Esophagus squamous epithelium (tissue), 5 donors: ENCODE data around the gene ESR2. TPM values are rescaled to one million over a fixed set of nuclear protein-coding genes. Genes with fewer than 3 reads are reported as not detected.
A peak's percentile ranks its signal among the peaks of the same experiment; 100 is the strongest.

Source experiments
- DNase-seq: peaks from one replicate; lab custom pipeline; 2025; lab: John Stamatoyannopoulos, UW
- H3K27ac ChIP-seq, 4 donors: fragments of 200-600 bp; sonication (generic); one replicate each; pipeline ENCODE4 v1.5.1; 2016 to 2019; ENCODE audit warnings: mild to moderate bottlenecking in 1 of 4
- H3K27me3 ChIP-seq, 4 donors: fragments of 200-600 bp; sonication (generic); 1 replicate in 3 of 4; 2 replicates in 1 of 4; pipeline versions ENCODE4 v1.5.1 to v1.6.0; 2017 to 2021; ENCODE audit warnings: antibody characterized with exemption in 1 of 4
- H3K36me3 ChIP-seq, 3 donors: fragments of 200-600 bp; sonication (generic); one replicate each; pipeline ENCODE4 v1.5.1; 2016 to 2019
- H3K4me1 ChIP-seq, 3 donors: fragments of 200-600 bp; sonication (generic); one replicate each; pipeline ENCODE4 v1.5.1; 2017 to 2019
- H3K4me3 ChIP-seq, 4 donors: fragments of 200-600 bp; sonication (generic); 1 replicate in 3 of 4; 2 replicates in 1 of 4; pipeline ENCODE4 v1.5.1; 2016 to 2019; ENCODE audit warnings: mild to moderate bottlenecking in 2 of 4, moderate library complexity in 1 of 4
- H3K9me3 ChIP-seq, 3 donors: fragments of 200-600 bp; sonication (generic); one replicate each; pipeline ENCODE4 v1.5.1; 2016 to 2019
- CTCF ChIP-seq, 6 experiments: fragments of 450-650 bp in 4 of 6; fragments of 200-600 bp in 2 of 6; sonication (generic) in 2 of 6; IDR thresholded peaks; one replicate each; pipeline ENCODE4 v1.5.1; 2016 to 2019; ENCODE audit warnings: antibody characterized with exemption in 6 of 6, mild to moderate bottlenecking in 4 of 6, moderate library complexity in 4 of 6
- POLR2A ChIP-seq, 4 donors: fragments of 450-650 bp; IDR thresholded peaks; one replicate each; pipeline ENCODE4 v1.6.1; 2017; ENCODE audit warnings: antibody characterized with exemption in 4 of 4, mild to moderate bottlenecking in 4 of 4, moderate library complexity in 3 of 4
- WGBS, 2 donors: methylation state at CpG; one replicate each; pipeline ENCODE4 v1.1.5; 2018; 5-methylcytosine and 5-hydroxymethylcytosine counted together
- intact Hi-C: fragments of 100-400 bp; cut with DNase I; formaldehyde crosslinking; loops from one replicate; pipeline ENCODE4 v1.15.0; 2022
- total RNA-seq, 4 donors: library from RNA; depleted of rRNA; stranded (reverse); fragments of >200 nt; gene quantifications; one replicate each; pipeline ENCODE4 v1.1.0, GENCODE V29; 2016
- donor health status: DM: yes; HTN: yes; CAD: no.

The ESR2 gene
- total RNA-seq, 4 donors from 2014 or later, result 0.29 to 2.7 (median 0.31) TPM; not detected in 1

DNA sequence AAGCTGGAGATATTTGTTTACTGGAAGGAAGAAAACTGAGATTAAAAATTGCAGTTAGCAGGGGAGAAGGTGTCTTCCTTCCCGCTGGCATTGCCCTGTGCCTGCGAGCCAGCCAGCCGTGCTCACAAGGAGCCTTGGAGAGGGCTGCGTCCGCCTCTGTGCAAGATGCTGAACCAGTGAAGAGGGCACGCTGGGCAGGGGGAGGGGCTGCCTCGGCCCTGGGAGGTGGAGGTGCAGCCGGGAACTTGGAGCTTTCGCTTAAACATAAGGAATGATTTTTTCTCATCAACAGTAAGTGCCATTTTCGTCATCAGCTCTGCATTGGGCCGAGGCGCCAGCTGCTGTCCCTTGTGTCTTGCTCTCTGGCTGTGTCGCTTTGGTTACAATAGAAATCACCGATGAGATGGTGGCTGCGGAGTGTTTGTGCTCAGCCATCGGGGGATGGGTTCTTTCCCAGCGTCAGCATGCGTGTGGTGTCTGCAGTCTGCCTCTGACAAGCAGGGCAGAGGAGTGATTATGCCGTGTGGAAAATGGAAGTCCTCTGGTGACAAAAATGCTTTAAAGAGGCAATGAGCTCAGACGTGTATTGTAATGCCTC lies 97.3 kb downstream of the ESR2 start:
- intact Hi-C loops, result no loop called here
- DNase-seq, result no peak
- TF ChIP-seq CTCF (IDR thresholded peaks at IDR 0.05) (no peak), POLR2A (IDR thresholded peaks at IDR 0.05) (no peak)
- Histone ChIP-seq H3K36me3 (peaks cover 0 to 72% (median 0%) of the 10 kb centered on the region in 3 donors), H3K4me3 (peak overlapping the region in 3 of 4 donors; percentile 24 to 44 (median 24)), H3K4me1 (peaks cover 6 to 47% (median 15%) of the 10 kb centered on the region in 3 donors), H3K9me3 (no peaks in the 10 kb centered on the region), H3K27me3 (no peaks in the 10 kb centered on the region), H3K27ac (peak overlapping the region in 1 of 4 donors; percentile 23)
- WGBS, 2 donors, result 56 to 61% methylated on average over 16 to 20 of the region's 20 CpGs

DNA sequence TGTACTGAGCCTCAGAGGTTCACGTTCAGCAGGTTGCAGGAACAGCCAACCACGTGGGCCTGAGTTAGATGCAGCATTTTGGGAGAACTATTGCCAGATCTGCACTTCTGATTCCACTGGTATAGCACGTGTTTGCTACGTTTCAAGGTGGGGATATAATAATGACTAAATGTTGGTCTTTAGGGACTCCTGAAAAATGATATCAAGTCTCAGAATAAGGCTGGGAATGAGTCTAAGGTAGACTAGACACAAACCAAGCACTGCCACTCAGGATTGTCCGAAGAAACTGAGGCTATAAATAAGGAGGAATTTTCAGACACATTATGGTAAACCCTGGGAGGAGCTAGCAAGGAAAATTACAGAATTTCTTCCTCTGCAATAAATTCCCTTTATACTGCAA lies 98.1 kb downstream of the ESR2 start:
- 78 to 88% methylated on average over 5 of the region's 5 CpGs for WGBS, 2 donors
- DNase-seq, result no peak
- Histone ChIP-seq H3K4me1 (peaks cover under 1 to 39% (median 7%) of the 10 kb centered on the region in 3 donors), H3K27ac (peak overlapping the region in 1 of 4 donors; percentile 17), H3K9me3 (no peaks in the 10 kb centered on the region), H3K4me3 (no peak overlapping the region), H3K27me3 (no peaks in the 10 kb centered on the region), H3K36me3 (peaks cover 0 to 76% (median 0%) of the 10 kb centered on the region in 3 donors)
- TF ChIP-seq POLR2A (IDR thresholded peaks at IDR 0.05), result no peak
- intact Hi-C loops, result no loop called here

DNA sequence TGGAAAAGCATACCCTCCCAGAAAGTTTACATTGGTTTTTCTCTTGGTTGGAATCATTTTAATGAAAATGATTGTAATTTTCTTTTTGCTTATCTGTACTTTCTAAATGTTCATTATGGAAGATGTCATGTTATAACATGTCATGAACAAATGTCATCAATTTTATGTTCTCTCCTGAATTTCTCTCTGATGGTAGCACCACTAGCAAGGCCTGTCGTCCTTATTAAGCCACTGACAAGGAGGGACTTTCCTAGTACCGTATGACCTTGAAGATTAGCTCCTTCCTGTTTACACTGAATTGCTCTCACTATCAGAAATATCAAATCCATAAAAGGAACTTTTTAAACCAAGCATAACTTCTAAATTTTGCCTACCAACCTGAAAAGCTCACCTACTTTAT lies 99.0 kb downstream of the ESR2 start:
- Histone ChIP-seq H3K27me3 (no peaks in the 10 kb centered on the region), H3K4me3 (no peak overlapping the region), H3K36me3 (peaks cover 0 to 84% (median 0%) of the 10 kb centered on the region in 3 donors), H3K9me3 (no peaks in the 10 kb centered on the region), H3K4me1 (peaks cover 0 to 30% (median 6%) of the 10 kb centered on the region in 3 donors), H3K27ac (peak overlapping the region in 1 of 4 donors; percentile 17)
- no peak for TF ChIP-seq CTCF (IDR thresholded peaks at IDR 0.05)
- TF ChIP-seq POLR2A (IDR thresholded peaks at IDR 0.05), result no peak
- no peak for DNase-seq
- intact Hi-C loops, result no loop called here
- WGBS, 2 donors, result 15 to 32% methylated on average over 2 of the region's 2 CpGs

DNA sequence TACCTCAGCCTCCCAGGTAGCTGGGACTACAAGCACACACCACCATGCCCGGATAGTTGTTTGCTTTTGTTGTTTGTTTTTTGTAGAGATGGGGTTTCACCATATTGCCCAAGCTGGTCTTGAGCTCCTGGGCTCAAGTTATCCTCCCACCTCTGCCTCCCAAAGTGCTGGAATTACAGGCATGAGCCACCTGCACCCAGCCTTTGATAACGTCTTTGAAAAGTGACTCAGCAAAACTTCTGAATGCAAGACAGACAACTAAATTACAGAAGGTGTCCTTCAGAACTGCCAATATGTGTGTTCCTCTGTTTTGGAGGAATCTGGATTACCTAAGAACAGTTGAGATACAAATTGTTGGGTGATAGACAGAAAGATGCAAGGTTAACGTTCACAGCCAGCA lies 99.8 kb downstream of the ESR2 start:
- WGBS, 2 donors, result 45 to 68% methylated on average over 3 of the region's 3 CpGs
- H3K4me3 ChIP-seq, result no peak overlapping the region
- no peak for TF ChIP-seq POLR2A (IDR thresholded peaks at IDR 0.05)
- no peak for TF ChIP-seq CTCF (IDR thresholded peaks at IDR 0.05)
- no peaks in the 10 kb centered on the region for H3K27me3 ChIP-seq
- peaks cover 0 to 25% (median 6%) of the 10 kb centered on the region in 3 donors for H3K4me1 ChIP-seq
- intact Hi-C loops, result no loop called here
- DNase-seq, result no peak
- no peaks in the 10 kb centered on the region for H3K9me3 ChIP-seq
- H3K27ac ChIP-seq, result peak overlapping the region in 1 of 4 donors; percentile 17
- peaks cover 0 to 90% (median 0%) of the 10 kb centered on the region in 3 donors for H3K36me3 ChIP-seq

GRCh38 chr14:64193821-64194220 lies 100.3 kb downstream of the ESR2 start:
- H3K36me3 ChIP-seq, result peaks cover 0 to 90% (median 5%) of the 10 kb centered on the region in 3 donors
- H3K4me3 ChIP-seq, result no peak overlapping the region
- H3K9me3 ChIP-seq, result no peaks in the 10 kb centered on the region
- H3K4me1 ChIP-seq, result peaks cover 0 to 25% (median 6%) of the 10 kb centered on the region in 3 donors
- no peak for DNase-seq
- H3K27me3 ChIP-seq, result no peaks in the 10 kb centered on the region
- WGBS, 2 donors, result 68 to 88% methylated on average over 2 of the region's 2 CpGs
- no peak overlapping the region for H3K27ac ChIP-seq
- intact Hi-C loops, result no loop called here
- no peak for TF ChIP-seq CTCF (IDR thresholded peaks at IDR 0.05)
- no peak for TF ChIP-seq POLR2A (IDR thresholded peaks at IDR 0.05)
